Kidney glomerular epithelial cell (primary cell): ENCODE results near the gene HS6ST1.
"Not testable (repeated sequence)": the region's sequence is repeated elsewhere in the genome, so short reads cannot be mapped to it uniquely, and the experiment has no call there.

ENCODE experiments used
- DNase-seq: peaks from one replicate; lab custom pipeline; 2025; lab: John Stamatoyannopoulos, UW

HS6ST1 gene

GRCh38 chr2:128268611-128269010 is 50.1 kb downstream of the HS6ST1 start:
- DNase-seq: not testable (repeated sequence)

GRCh38 chr2:128268145-128268544 is 50.5 kb downstream of the HS6ST1 start:
- DNase-seq: not testable (repeated sequence)

- DNase-seq: not testable (repeated sequence)
Observed at GRCh38 chr2:128267649-128268048, 51.0 kb downstream of the HS6ST1 start.

GRCh38 chr2:128267197-128267596 is 51.5 kb downstream of the HS6ST1 start:
- DNase-seq: not testable (repeated sequence)

- DNase-seq: not testable (repeated sequence)
Observed at GRCh38 chr2:128266463-128266862, 52.2 kb downstream of the HS6ST1 start.

GRCh38 chr2:128265608-128265993 is 53.1 kb downstream of the HS6ST1 start:
- DNase-seq: not testable (repeated sequence)

- no peak for DNase-seq
Observed at GRCh38 chr2:128264881-128265607, 53.6 kb downstream of the HS6ST1 start.

GRCh38 chr2:128263902-128264331 is 54.8 kb downstream of the HS6ST1 start:
- DNase-seq: no peak

GRCh38 chr2:128262315-128263253 is 56.1 kb downstream of the HS6ST1 start:
- no peak for DNase-seq

GRCh38 chr2:128261245-128262128 is 57.2 kb downstream of the HS6ST1 start:
- no peak for DNase-seq

GRCh38 chr2:128260239-128261138 is 58.2 kb downstream of the HS6ST1 start:
- DNase-seq: no peak

- no peak for DNase-seq
Observed at GRCh38 chr2:128259585-128259984, 59.1 kb downstream of the HS6ST1 start.

- no peak for DNase-seq
Observed at GRCh38 chr2:128258218-128258617, 60.5 kb downstream of the HS6ST1 start.

GRCh38 chr2:128252501-128252900 is 66.2 kb downstream of the HS6ST1 start:
- no peak for DNase-seq

GRCh38 chr2:128252086-128252485 is 66.6 kb downstream of the HS6ST1 start:
- DNase-seq: not testable (repeated sequence)

- DNase-seq: no peak
Observed at GRCh38 chr2:128250229-128251025, 68.2 kb downstream of the HS6ST1 start.

- no peak for DNase-seq
Observed at GRCh38 chr2:128249555-128249954, 69.1 kb downstream of the HS6ST1 start.

- no peak for DNase-seq
Observed at GRCh38 chr2:128245813-128246212, 72.9 kb downstream of the HS6ST1 start.

GRCh38 chr2:128241896-128242295 is 76.8 kb downstream of the HS6ST1 start:
- DNase-seq: no peak
